GM12874 (cell line): Measurements from ENCODE around the gene FAM50A.

ENCODE experiments used
- TF ChIP-seq, protein P1 (sequence below): IDR thresholded peaks from 2 replicates; pipeline ENCODE4 v1.5.1; 2011; ENCODE audit warnings: low read depth, mild to moderate bottlenecking, control low read depth, low read length, moderate library complexity; ENCODE audit not compliant: insufficient read depth

The FAM50A gene

GRCh38 chrX:154409222-154409871 is 34.6 kb upstream of the FAM50A start, which contains the start of gene DNASE1L1:
DNASE1L1 (minus strand) TSS chrX:154409254; CDS start chrX:154405568, 3,686 bp downstream.
- TF ChIP-seq, protein P1, sequence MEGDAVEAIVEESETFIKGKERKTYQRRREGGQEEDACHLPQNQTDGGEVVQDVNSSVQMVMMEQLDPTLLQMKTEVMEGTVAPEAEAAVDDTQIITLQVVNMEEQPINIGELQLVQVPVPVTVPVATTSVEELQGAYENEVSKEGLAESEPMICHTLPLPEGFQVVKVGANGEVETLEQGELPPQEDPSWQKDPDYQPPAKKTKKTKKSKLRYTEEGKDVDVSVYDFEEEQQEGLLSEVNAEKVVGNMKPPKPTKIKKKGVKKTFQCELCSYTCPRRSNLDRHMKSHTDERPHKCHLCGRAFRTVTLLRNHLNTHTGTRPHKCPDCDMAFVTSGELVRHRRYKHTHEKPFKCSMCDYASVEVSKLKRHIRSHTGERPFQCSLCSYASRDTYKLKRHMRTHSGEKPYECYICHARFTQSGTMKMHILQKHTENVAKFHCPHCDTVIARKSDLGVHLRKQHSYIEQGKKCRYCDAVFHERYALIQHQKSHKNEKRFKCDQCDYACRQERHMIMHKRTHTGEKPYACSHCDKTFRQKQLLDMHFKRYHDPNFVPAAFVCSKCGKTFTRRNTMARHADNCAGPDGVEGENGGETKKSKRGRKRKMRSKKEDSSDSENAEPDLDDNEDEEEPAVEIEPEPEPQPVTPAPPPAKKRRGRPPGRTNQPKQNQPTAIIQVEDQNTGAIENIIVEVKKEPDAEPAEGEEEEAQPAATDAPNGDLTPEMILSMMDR: no peak

- TF ChIP-seq, protein P1: no peak
Measured at GRCh38 chrX:154411981-154412340, 32.0 kb upstream of the FAM50A start.

- TF ChIP-seq, protein P1: no peak
Measured at GRCh38 chrX:154412468-154412867, 31.5 kb upstream of the FAM50A start.

- TF ChIP-seq, protein P1: no peak
Measured at GRCh38 chrX:154413142-154413541, 30.8 kb upstream of the FAM50A start.

- TF ChIP-seq, protein P1: no peak
Measured at GRCh38 chrX:154417157-154417556, 26.8 kb upstream of the FAM50A start.

DNA sequence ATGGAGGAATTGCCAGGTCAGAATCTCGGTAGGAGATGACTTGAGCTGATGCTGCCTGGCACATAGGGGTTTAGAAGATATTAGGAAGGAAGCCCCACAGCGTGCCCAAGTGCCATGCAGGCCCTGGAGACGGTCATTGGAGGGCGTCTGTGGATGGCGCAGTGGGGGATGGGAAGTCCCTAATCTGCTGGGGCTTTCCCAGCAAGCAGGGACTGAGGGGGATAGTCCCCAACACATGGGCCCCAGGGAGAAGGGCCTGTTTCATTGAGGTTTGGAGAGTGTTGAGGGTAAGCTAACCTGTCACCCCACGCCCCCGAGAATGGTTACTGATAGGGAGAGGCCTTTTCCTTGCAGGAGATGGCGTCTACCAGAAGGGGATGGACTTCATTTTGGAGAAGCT is 24.8 kb upstream of the FAM50A start:
- TF ChIP-seq, protein P1: no peak

GRCh38 chrX:154419688-154420401 is 24.1 kb upstream of the FAM50A start:
- TF ChIP-seq, protein P1: no peak
